WTC11 (cell line): ENCODE results near the gene TGFBR2. TPM values are rescaled to one million over a fixed set of nuclear protein-coding genes. Genes with fewer than 3 reads are reported as not detected.

Experiments
- ATAC-seq: fragments of 200-7000 bp; cut with Tn5 transposase; 2 replicates; pipeline ENCODE4 v1.10.0; 2021; ENCODE audit warnings: mild to moderate bottlenecking, moderate library complexity
- CTCF ChIA-PET: fragments of 300-600 bp; sonication (Branson Sonifier 250); formaldehyde crosslinking; loops from one replicate; lab custom pipeline; 2021; ENCODE audit warnings: antibody characterized with exemption; lab: Charles Lee
- POLR2A ChIA-PET: fragments of 350-600 bp; sonication (Branson Sonifier 250); formaldehyde crosslinking; loops from one replicate; lab custom pipeline; 2021; ENCODE audit warnings: antibody characterized with exemption; lab: Charles Lee
- DNase-seq: peaks from one replicate; pipeline ENCODE4 v3.0.0; 2021; ENCODE audit warnings: low spot score
- H3K27ac Mint-ChIP-seq: 2 replicates; pipeline ENCODE4 v1.8.0; 2021; ENCODE audit warnings: mixed read lengths
- H3K27me3 Mint-ChIP-seq: 2 replicates; pipeline ENCODE4 v1.8.0; 2021; ENCODE audit warnings: low read depth, mild to moderate bottlenecking, moderate library complexity, mixed read lengths
- H3K36me3 Mint-ChIP-seq: 2 replicates; pipeline ENCODE4 v1.8.0; 2021; ENCODE audit warnings: mixed read lengths
- H3K4me1 Mint-ChIP-seq: 2 replicates; pipeline ENCODE4 v1.8.0; 2022; ENCODE audit warnings: mixed read lengths
- H3K4me3 Mint-ChIP-seq: 2 replicates; pipeline ENCODE4 v1.8.0; 2021; ENCODE audit warnings: mild to moderate bottlenecking, moderate library complexity, mixed read lengths
- H3K9me3 Mint-ChIP-seq: 2 replicates; pipeline ENCODE4 v1.8.0; 2021; ENCODE audit warnings: mixed read lengths
- AR ChIP-seq: fragments of 250-450 bp; sonication (Bioruptor Pico); IDR thresholded peaks from 2 replicates; pipeline ENCODE4 v1.9.0; 2021; ENCODE audit warnings: mild to moderate bottlenecking
- FOXP1 ChIP-seq: sonication (generic); formaldehyde crosslinking; IDR thresholded peaks from 2 replicates; pipeline ENCODE4 v1.8.0; 2022; ENCODE audit warnings: missing genetic modification reagents, mild to moderate bottlenecking, moderate library complexity, borderline replicate concordance
- FOXP4 ChIP-seq: sonication (generic); formaldehyde crosslinking; IDR thresholded peaks from 2 replicates; pipeline ENCODE4 v1.8.0; 2022; ENCODE audit warnings: mild to moderate bottlenecking, missing genetic modification reagents
- GRHL2 ChIP-seq: fragments of 250-450 bp; sonication (Bioruptor Pico); IDR thresholded peaks from 2 replicates; pipeline ENCODE4 v1.8.0; 2022; ENCODE audit warnings: mild to moderate bottlenecking, moderate library complexity; ENCODE audit not compliant: insufficient replicate concordance, severe bottlenecking
- HMGXB4 ChIP-seq: sonication (generic); formaldehyde crosslinking; IDR thresholded peaks from 2 replicates; pipeline ENCODE4 v1.8.1; 2023; ENCODE audit warnings: mild to moderate bottlenecking, moderate library complexity, missing genetic modification reagents
- MXD4 ChIP-seq: fragments of 250-450 bp; sonication (Bioruptor Pico); IDR thresholded peaks from 2 replicates; pipeline ENCODE4 v1.8.0; 2021; ENCODE audit warnings: mild to moderate bottlenecking, moderate library complexity, borderline replicate concordance
- TEAD4 ChIP-seq: sonication (generic); formaldehyde crosslinking; IDR thresholded peaks from 2 replicates; pipeline ENCODE4 v1.8.0; 2022; ENCODE audit warnings: mild to moderate bottlenecking, missing genetic modification reagents
- USF1 ChIP-seq: sonication (generic); formaldehyde crosslinking; IDR thresholded peaks from 2 replicates; pipeline ENCODE4 v1.8.0; 2022; ENCODE audit warnings: mild to moderate bottlenecking, missing genetic modification reagents
- ZBTB43 ChIP-seq: sonication (generic); formaldehyde crosslinking; IDR thresholded peaks from 2 replicates; pipeline ENCODE4 v1.8.1; 2023; ENCODE audit warnings: mild to moderate bottlenecking, missing genetic modification reagents
- ZNF317 ChIP-seq: sonication (generic); formaldehyde crosslinking; IDR thresholded peaks from 2 replicates; pipeline ENCODE4 v1.8.1; 2023; ENCODE audit warnings: low read depth, mild to moderate bottlenecking, moderate library complexity, missing genetic modification reagents, borderline replicate concordance
- ZNF396 ChIP-seq: fragments of 250-450 bp; sonication (Bioruptor Pico); IDR thresholded peaks from 2 replicates; pipeline ENCODE4 v1.8.0; 2021; ENCODE audit warnings: mild to moderate bottlenecking, moderate library complexity, borderline replicate concordance
- ZNF425 ChIP-seq: fragments of 250-450 bp; sonication (Bioruptor Pico); conservative IDR thresholded peaks from 2 replicates; pipeline ENCODE4 v1.9.0; 2021; ENCODE audit warnings: mild to moderate bottlenecking
- ZNF532 ChIP-seq: fragments of 250-450 bp; sonication (Bioruptor Pico); IDR thresholded peaks from 2 replicates; pipeline ENCODE4 v1.9.0; 2021; ENCODE audit warnings: mild to moderate bottlenecking, borderline replicate concordance
- ZNF671 ChIP-seq: fragments of 250-450 bp; sonication (Bioruptor Pico); IDR thresholded peaks from 2 replicates; pipeline ENCODE4 v1.8.0; 2021; ENCODE audit warnings: mild to moderate bottlenecking
- total RNA-seq: library from RNA; stranded (reverse); gene quantifications from 3 replicates; pipeline ENCODE4 v1.2.3, GENCODE V29; 2021

The TGFBR2 gene
- total RNA-seq, 1 experiment from 2014 or later: 9.6 TPM

GRCh38 chr3:30612437-30613132, 6.2 kb downstream of the TGFBR2 start:
- ATAC-seq: no peak
- Mint-ChIP-seq H3K27ac (no peak overlapping the region), H3K4me1 (peaks cover 69% of the 10 kb centered on the region), H3K9me3 (no peaks in the 10 kb centered on the region), H3K36me3 (0 out of 2 replicates have a peak, but pooled peaks cover 1% of the 10 kb centered on the region), H3K4me3 (no peak overlapping the region), H3K27me3 (no peaks in the 10 kb centered on the region)
- DNase-seq: no peak
- ChIA-PET CTCF (interaction anchor here (0.6 to 0.7 kb wide), 2 partner anchors 334 to 366 kb away, joined by 3 to 4 read pairs; no protein-coding TSS in a partner anchor), POLR2A (no interaction called here)
- TF ChIP-seq TEAD4 (no peak), MXD4 (CRISPR knock-in tag) (no peak), ZNF396 (CRISPR knock-in tag) (no peak), ZBTB43 (CRISPR knock-in tag) (no peak), ZNF317 (CRISPR knock-in tag) (no peak), ZNF532 (CRISPR knock-in tag) (no peak), HMGXB4 (CRISPR knock-in tag) (no peak), AR (CRISPR knock-in tag) (no peak), ZNF671 (CRISPR knock-in tag) (no peak), FOXP1 (CRISPR knock-in tag) (no peak), USF1 (CRISPR knock-in tag) (no peak), ZNF425 (CRISPR knock-in tag) (no peak), GRHL2 (CRISPR knock-in tag) (no peak), FOXP4 (CRISPR knock-in tag) (no peak)
